C4-2B (cell line): Measurements from ENCODE around the gene IGLL5.

Experiments
- CTCF ChIP-seq: fragments of 450-650 bp; conservative IDR thresholded peaks from 2 replicates; pipeline ENCODE4 v1.5.1; 2017; ENCODE audit warnings: mild to moderate bottlenecking
- ZFX ChIP-seq: fragments of 450-650 bp; IDR thresholded peaks from 2 replicates; pipeline ENCODE4 v1.6.1; 2017

- TF ChIP-seq CTCF (no peak), ZFX (no peak)
Observed at GRCh38 chr22:22891139-22891621, 3.6 kb downstream of the IGLL5 start.
